Fibroblast of lung (primary cell): ENCODE results near the gene KCNIP3. TPM values are rescaled to one million over a fixed set of nuclear protein-coding genes. Genes with fewer than 3 reads are reported as not detected.

Experiments
- DNase-seq, 2 donors: peaks; one replicate each; pipeline versions ENCODE4 v3.0.0 to v3.0.0-alpha.2; 2010; ENCODE audit warnings: low read depth in 2 of 2
- H2AFZ ChIP-seq: 2 replicates; pipeline ENCODE4 v1.5.1; 2012; ENCODE audit warnings: low read length, control low read depth, inconsistent platforms
- H3K27ac ChIP-seq: 2 replicates; pipeline ENCODE4 v1.5.1; 2011; ENCODE audit warnings: low read length, control low read depth; ENCODE audit not compliant: insufficient read depth
- H3K27me3 ChIP-seq: 2 replicates; pipeline ENCODE4 v1.5.1; 2011; ENCODE audit warnings: mild to moderate bottlenecking, low read length; ENCODE audit not compliant: control insufficient read depth, insufficient read depth
- H3K36me3 ChIP-seq: 2 replicates; pipeline ENCODE4 v1.5.1; 2011; ENCODE audit warnings: low read length; ENCODE audit not compliant: control insufficient read depth, insufficient read depth
- H3K4me1 ChIP-seq: 2 replicates; pipeline ENCODE4 v1.5.1; 2011; ENCODE audit warnings: low read length; ENCODE audit not compliant: control insufficient read depth, insufficient read depth; ENCODE audit errors: extremely low read depth
- H3K4me2 ChIP-seq: 2 replicates; pipeline ENCODE4 v1.5.1; 2011; ENCODE audit warnings: low read length, control low read depth; ENCODE audit not compliant: insufficient read depth; ENCODE audit errors: extremely low read depth
- H3K4me3 ChIP-seq, 4 experiments: fragments of 200-600 bp in 1 of 4; sonication (generic) in 1 of 4; replicated peaks in 1 of 4; 2 replicates each; pipeline ENCODE4 v1.5.1; 2011 to 2016; ENCODE audit warnings: low read length in 4 of 4, low read depth in 3 of 4, mild to moderate bottlenecking in 3 of 4, control low read depth in 2 of 4, inconsistent platforms in 1 of 4, mixed read lengths in 1 of 4; ENCODE audit not compliant: insufficient read depth in 1 of 4; ENCODE audit errors: control extremely low read depth in 1 of 4
- H3K79me2 ChIP-seq: 2 replicates; pipeline ENCODE4 v1.5.1; 2012; ENCODE audit warnings: mild to moderate bottlenecking, low read length, inconsistent platforms; ENCODE audit not compliant: control insufficient read depth, insufficient read depth
- H3K9ac ChIP-seq: 2 replicates; pipeline ENCODE4 v1.5.1; 2011; ENCODE audit warnings: mild to moderate bottlenecking, low read length, control low read depth; ENCODE audit not compliant: insufficient read depth
- H3K9me3 ChIP-seq: 2 replicates; pipeline ENCODE4 v1.5.1; 2012; ENCODE audit warnings: low read depth, low read length; ENCODE audit not compliant: control insufficient read depth, insufficient read depth
- H4K20me1 ChIP-seq: 2 replicates; pipeline ENCODE4 v1.5.1; 2011; ENCODE audit warnings: low read length; ENCODE audit not compliant: control insufficient read depth, insufficient read depth; ENCODE audit errors: extremely low read depth
- CTCF ChIP-seq, 2 donors: IDR thresholded peaks in 1 of 2; conservative IDR thresholded peaks in 1 of 2; 1 replicate in 1 of 2; 2 replicates in 1 of 2; pipeline ENCODE4 v1.5.1; 2011 to 2012; ENCODE audit warnings: low read length in 2 of 2, control low read depth in 1 of 2, inconsistent platforms in 1 of 2, low read depth in 1 of 2, mild to moderate bottlenecking in 1 of 2
- EZH2 ChIP-seq: IDR thresholded peaks from 2 replicates; pipeline ENCODE4 v1.5.1; 2012; ENCODE audit warnings: low read length, control low read depth, mild to moderate bottlenecking; ENCODE audit errors: missing control alignments
- polyA plus RNA-seq, 2 donors: library from polyadenylated mRNA; depleted of rRNA in 1 of 2; stranded (reverse) in 1 of 2; unstranded in 1 of 2; fragments of >200 nt; gene quantifications; 2 replicates each; pipeline ENCODE4 v1.2.1, GENCODE V29; 2011 to 2012; ENCODE audit warnings: missing spikeins in 1 of 2
- total RNA-seq: library from RNA; depleted of rRNA; stranded (reverse); fragments of >200 nt; gene quantifications from 2 replicates; pipeline ENCODE4 v1.2.1, GENCODE V29; 2014

Gene KCNIP3
- total and polyA plus RNA-seq, 2 donors (not counting 1 experiment from before 2014, with no cell fraction given): 0.32 to 1.7 TPM

- H4K20me1 ChIP-seq: no peaks in the 10 kb centered on the region
- DNase-seq: no peak
- H3K4me3 ChIP-seq: no peak overlapping the region
- H3K4me1 ChIP-seq: no peaks in the 10 kb centered on the region
- no peak overlapping the region for H3K27ac ChIP-seq
- no peak overlapping the region for H3K4me2 ChIP-seq
- H3K9me3 ChIP-seq: no peaks in the 10 kb centered on the region
- H3K36me3 ChIP-seq: no peaks in the 10 kb centered on the region
- no peak overlapping the region for H2AFZ ChIP-seq
- no peaks in the 10 kb centered on the region for H3K79me2 ChIP-seq
- no peak overlapping the region for H3K9ac ChIP-seq
- no peak for TF ChIP-seq EZH2
- TF ChIP-seq CTCF (conservative IDR thresholded peaks at IDR 0.05 in 1 of 2, IDR thresholded peaks at IDR 0.05 in 1 of 2; ENCODE audit: low read depth in 1 of 2, low read length in 2 of 2): no peak
- no peaks in the 10 kb centered on the region for H3K27me3 ChIP-seq
Observed at GRCh38 chr2:95306336-95306895, 9.3 kb downstream of the KCNIP3 start.

GRCh38 chr2:95307036-95307435, 9.9 kb downstream of the KCNIP3 start:
- Histone ChIP-seq H3K27me3 (no peaks in the 10 kb centered on the region), H3K9ac (no peak overlapping the region), H3K9me3 (no peaks in the 10 kb centered on the region), H3K27ac (no peak overlapping the region), H3K79me2 (no peaks in the 10 kb centered on the region), H3K36me3 (no peaks in the 10 kb centered on the region), H3K4me3 (no peak overlapping the region), H2AFZ (no peak overlapping the region), H3K4me1 (no peaks in the 10 kb centered on the region), H4K20me1 (no peaks in the 10 kb centered on the region), H3K4me2 (no peak overlapping the region)
- TF ChIP-seq CTCF (conservative IDR thresholded peaks at IDR 0.05 in 1 of 2, IDR thresholded peaks at IDR 0.05 in 1 of 2; ENCODE audit: low read depth in 1 of 2, low read length in 2 of 2) (no peak), EZH2 (no peak)
- no peak for DNase-seq

GRCh38 chr2:95307878-95308277, 10.7 kb downstream of the KCNIP3 start:
- TF ChIP-seq EZH2 (no peak), CTCF (conservative IDR thresholded peaks at IDR 0.05 in 1 of 2, IDR thresholded peaks at IDR 0.05 in 1 of 2; ENCODE audit: low read depth in 1 of 2, low read length in 2 of 2) (no peak)
- Histone ChIP-seq H3K27me3 (no peaks in the 10 kb centered on the region), H3K4me2 (no peak overlapping the region), H3K4me1 (no peaks in the 10 kb centered on the region), H3K9me3 (no peaks in the 10 kb centered on the region), H3K4me3 (no peak overlapping the region), H3K27ac (no peak overlapping the region), H3K9ac (no peak overlapping the region), H3K79me2 (no peaks in the 10 kb centered on the region), H3K36me3 (no peaks in the 10 kb centered on the region), H2AFZ (no peak overlapping the region), H4K20me1 (no peaks in the 10 kb centered on the region)
- no peak for DNase-seq
